Skeletal muscle satellite cell (primary cell): ENCODE results near the gene SEMA3A.

ENCODE experiments used
- H3K27me3 ChIP-seq: 2 replicates; pipeline ENCODE4 v1.7.0; 2013; ENCODE audit warnings: low read length; ENCODE audit not compliant: control insufficient read depth, insufficient read depth
- H3K36me3 ChIP-seq: 2 replicates; pipeline ENCODE4 v1.7.0; 2013; ENCODE audit warnings: mild to moderate bottlenecking, control low read depth, low read length; ENCODE audit not compliant: insufficient read depth
- H3K4me1 ChIP-seq: 2 replicates; pipeline ENCODE4 v1.7.0; 2013; ENCODE audit warnings: low read length; ENCODE audit not compliant: control insufficient read depth, insufficient read depth
- H3K4me2 ChIP-seq: 2 replicates; pipeline ENCODE4 v1.7.0; 2013; ENCODE audit warnings: mild to moderate bottlenecking, low read length
- H3K4me3 ChIP-seq: 2 replicates; pipeline ENCODE4 v1.7.0; 2013; ENCODE audit warnings: low read length
- H3K9ac ChIP-seq: 2 replicates; pipeline ENCODE4 v1.7.0; 2013; ENCODE audit warnings: mild to moderate bottlenecking, low read depth, low read length, moderate library complexity
- H3K9me3 ChIP-seq: replicated peaks from 2 replicates; pipeline ENCODE4 v1.7.0; 2013; ENCODE audit warnings: mild to moderate bottlenecking, control low read depth, low read length

Gene SEMA3A

GRCh38 chr7:84195295-84196060 is 889 bp upstream of the SEMA3A start:
- Histone ChIP-seq H3K4me2 (peak overlapping the region; percentile 71), H3K9ac (peak overlapping the region; percentile 61), H3K4me3 (peak overlapping the region; percentile 56), H3K36me3 (no peaks in the 10 kb centered on the region), H3K4me1 (peaks cover 11% of the 10 kb centered on the region), H3K27me3 (no peaks in the 10 kb centered on the region), H3K9me3 (no peaks in the 10 kb centered on the region)

- Histone ChIP-seq H3K4me3 (no peak overlapping the region), H3K9me3 (no peaks in the 10 kb centered on the region), H3K4me1 (peaks cover 18% of the 10 kb centered on the region)
Measured at GRCh38 chr7:84193747-84194146, 842 bp downstream of the SEMA3A start.

GRCh38 chr7:84191842-84192241 is 2.7 kb downstream of the SEMA3A start:
- H3K27me3 ChIP-seq: no peaks in the 10 kb centered on the region
- no peaks in the 10 kb centered on the region for H3K36me3 ChIP-seq
- no peak overlapping the region for H3K9ac ChIP-seq
- no peaks in the 10 kb centered on the region for H3K9me3 ChIP-seq
- no peak overlapping the region for H3K4me3 ChIP-seq
- peaks cover 18% of the 10 kb centered on the region for H3K4me1 ChIP-seq
- H3K4me2 ChIP-seq: no peak overlapping the region

More at GRCh38 chr7:84193747-84194146, 842 bp downstream of the SEMA3A start:
- Histone ChIP-seq H3K4me2 (peak overlapping the region; percentile 71), H3K9ac (no peak overlapping the region), H3K27me3 (no peaks in the 10 kb centered on the region), H3K36me3 (no peaks in the 10 kb centered on the region)

GRCh38 chr7:84191261-84191660 is 3.3 kb downstream of the SEMA3A start:
- Histone ChIP-seq H3K9ac (no peak overlapping the region), H3K4me1 (peaks cover 17% of the 10 kb centered on the region), H3K9me3 (no peaks in the 10 kb centered on the region), H3K4me2 (no peak overlapping the region), H3K4me3 (no peak overlapping the region), H3K27me3 (no peaks in the 10 kb centered on the region), H3K36me3 (no peaks in the 10 kb centered on the region)

DNA sequence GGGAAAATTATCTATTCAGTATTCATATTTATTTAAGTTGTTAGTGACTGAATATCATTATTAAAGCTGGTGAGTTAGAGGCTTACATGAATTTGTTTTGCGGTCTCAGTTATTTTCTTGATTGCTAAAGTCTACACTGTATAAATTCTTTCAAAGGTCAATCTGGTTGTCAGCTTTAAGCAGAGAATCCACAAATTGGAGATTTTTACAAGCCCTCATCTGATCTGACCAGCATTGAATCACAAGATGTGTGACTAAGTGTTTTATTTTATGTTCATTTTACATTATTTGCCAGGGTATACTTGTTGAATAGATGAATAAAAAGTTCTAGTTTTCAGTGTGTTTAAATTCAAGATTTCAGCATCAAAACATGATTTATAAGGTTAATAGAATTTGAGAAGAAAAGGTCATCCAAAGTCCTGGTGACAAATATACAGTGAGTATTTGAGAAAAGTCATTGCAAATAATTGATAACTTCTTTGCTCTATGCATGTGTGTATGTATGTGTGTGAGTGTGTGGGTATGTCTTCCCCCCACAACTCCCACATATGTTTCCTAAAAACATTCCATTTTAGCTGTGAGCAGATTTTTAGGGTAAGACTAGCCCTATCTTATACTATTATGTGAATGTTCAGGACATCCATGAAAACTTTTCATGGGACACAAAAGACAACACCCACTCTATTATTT is 4.4 kb downstream of the SEMA3A start:
- Histone ChIP-seq H3K4me2 (no peak overlapping the region), H3K36me3 (no peaks in the 10 kb centered on the region), H3K9me3 (no peaks in the 10 kb centered on the region), H3K4me1 (peaks cover 8% of the 10 kb centered on the region), H3K9ac (no peak overlapping the region), H3K4me3 (no peak overlapping the region), H3K27me3 (no peaks in the 10 kb centered on the region)

GRCh38 chr7:84188786-84189405 is 5.7 kb downstream of the SEMA3A start:
- H3K27me3 ChIP-seq: no peaks in the 10 kb centered on the region
- H3K4me1 ChIP-seq: peaks cover 7% of the 10 kb centered on the region
- H3K36me3 ChIP-seq: no peaks in the 10 kb centered on the region
- H3K9me3 ChIP-seq: no peaks in the 10 kb centered on the region
- H3K4me3 ChIP-seq: no peak overlapping the region
- no peak overlapping the region for H3K4me2 ChIP-seq
- H3K9ac ChIP-seq: no peak overlapping the region

DNA sequence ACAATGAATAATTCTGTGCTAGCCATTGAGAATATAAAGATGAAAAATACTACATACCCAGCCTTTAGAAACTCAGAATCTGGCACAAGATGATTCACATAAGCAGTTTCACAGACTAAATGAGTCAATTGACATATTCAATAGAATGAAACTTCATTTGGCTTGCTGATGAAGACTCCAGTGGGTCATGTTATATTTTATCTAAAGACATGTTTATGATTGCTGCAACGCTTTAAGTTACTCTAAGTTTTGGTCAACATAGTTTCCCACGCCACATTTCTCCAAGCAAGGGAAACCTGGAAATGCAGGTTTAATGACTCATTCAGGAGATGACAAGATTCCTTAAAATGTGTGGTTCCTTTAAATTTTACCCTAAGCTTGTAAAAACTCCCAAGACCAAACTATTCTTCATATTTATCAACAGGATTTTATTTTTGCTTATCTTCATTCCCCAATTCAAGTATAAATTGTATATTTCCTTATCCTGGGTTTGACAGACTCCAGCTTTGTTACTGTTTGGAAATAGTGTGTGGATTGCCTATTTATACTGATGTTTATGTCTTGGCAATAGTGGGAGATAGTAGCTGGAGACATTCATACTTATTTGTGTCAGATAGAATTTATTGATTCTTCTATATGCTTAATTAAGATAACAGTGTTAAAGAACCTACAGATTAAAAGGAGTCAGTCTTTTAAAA is 6.6 kb downstream of the SEMA3A start:
- Histone ChIP-seq H3K27me3 (no peaks in the 10 kb centered on the region), H3K4me2 (no peak overlapping the region), H3K9ac (no peak overlapping the region), H3K4me1 (peaks cover 7% of the 10 kb centered on the region), H3K4me3 (no peak overlapping the region), H3K36me3 (no peaks in the 10 kb centered on the region), H3K9me3 (no peaks in the 10 kb centered on the region)

GRCh38 chr7:84187087-84187805 is 7.3 kb downstream of the SEMA3A start:
- Histone ChIP-seq H3K4me3 (no peak overlapping the region), H3K9me3 (no peaks in the 10 kb centered on the region), H3K36me3 (no peaks in the 10 kb centered on the region), H3K4me2 (no peak overlapping the region), H3K27me3 (no peaks in the 10 kb centered on the region), H3K4me1 (peaks cover 7% of the 10 kb centered on the region), H3K9ac (no peak overlapping the region)

- Histone ChIP-seq H3K27me3 (no peaks in the 10 kb centered on the region), H3K4me1 (no peaks in the 10 kb centered on the region), H3K9me3 (no peaks in the 10 kb centered on the region), H3K4me3 (no peak overlapping the region), H3K4me2 (no peak overlapping the region), H3K9ac (no peak overlapping the region), H3K36me3 (no peaks in the 10 kb centered on the region)
Measured at GRCh38 chr7:84183741-84184140, 10.8 kb downstream of the SEMA3A start.

DNA sequence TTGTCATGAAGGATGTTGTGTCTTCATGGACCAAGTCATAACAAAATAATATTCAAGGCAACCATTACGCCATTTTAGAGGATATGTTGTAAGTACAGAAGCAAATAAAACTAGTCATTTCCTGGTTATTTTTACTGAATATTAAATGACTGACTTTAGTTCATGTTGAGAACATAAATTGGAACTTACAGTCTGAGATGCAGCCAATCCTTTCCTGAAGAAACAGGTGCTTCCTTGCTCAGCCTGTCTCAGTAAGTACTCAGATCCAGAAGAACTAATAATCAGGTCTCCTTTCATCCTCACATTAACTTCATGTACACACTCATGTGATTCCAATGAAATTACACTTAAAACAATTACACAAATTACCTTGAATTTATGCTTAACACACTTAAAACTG is 12.3 kb downstream of the SEMA3A start:
- Histone ChIP-seq H3K9ac (no peak overlapping the region), H3K4me1 (no peaks in the 10 kb centered on the region), H3K4me2 (no peak overlapping the region), H3K4me3 (no peak overlapping the region), H3K27me3 (no peaks in the 10 kb centered on the region), H3K9me3 (no peaks in the 10 kb centered on the region), H3K36me3 (no peaks in the 10 kb centered on the region)

GRCh38 chr7:84181628-84182027 is 13.0 kb downstream of the SEMA3A start:
- no peak overlapping the region for H3K4me3 ChIP-seq
- H3K9ac ChIP-seq: no peak overlapping the region
- H3K4me2 ChIP-seq: no peak overlapping the region
- no peaks in the 10 kb centered on the region for H3K36me3 ChIP-seq
- H3K27me3 ChIP-seq: no peaks in the 10 kb centered on the region
- no peaks in the 10 kb centered on the region for H3K9me3 ChIP-seq
- H3K4me1 ChIP-seq: no peaks in the 10 kb centered on the region
